ENCODE results near the gene FAAH.

Gene FAAH

GRCh38 chr1:46379996-46380395 lies 14.1 kb upstream of the FAAH start:
- no peak overlapping the region for H3K4me3 ChIP-seq (replicated peaks; ENCODE audit: low read depth, low read length)
- no peak for TF ChIP-seq CTCF (IDR thresholded peaks at IDR 0.05; ENCODE audit: low read depth, low read length, missing control alignments)
- DNase-seq (ENCODE audit: extremely low read depth, low read depth): no peak

GRCh38 chr1:46380508-46380907 lies 13.6 kb upstream of the FAAH start:
- H3K4me3 ChIP-seq (replicated peaks; ENCODE audit: low read depth, low read length): no peak overlapping the region
- no peak for DNase-seq (ENCODE audit: extremely low read depth, low read depth)
- TF ChIP-seq CTCF (IDR thresholded peaks at IDR 0.05; ENCODE audit: low read depth, low read length, missing control alignments): no peak

- no peak for DNase-seq (ENCODE audit: extremely low read depth, low read depth)
- TF ChIP-seq CTCF (IDR thresholded peaks at IDR 0.05; ENCODE audit: low read depth, low read length, missing control alignments): no peak
- H3K4me3 ChIP-seq (replicated peaks; ENCODE audit: low read depth, low read length): no peak overlapping the region
These were observed 607 bp upstream of the FAAH start for GRCh38 chr1:46393510-46393909.

- no peak for DNase-seq (ENCODE audit: extremely low read depth, low read depth)
- peak overlapping the region; percentile 42 for H3K4me3 ChIP-seq (replicated peaks; ENCODE audit: low read depth, low read length)
- TF ChIP-seq CTCF (IDR thresholded peaks at IDR 0.05; ENCODE audit: low read depth, low read length, missing control alignments): no peak
These were observed 852 bp downstream of the FAAH start for GRCh38 chr1:46394872-46395465.

- no peak for TF ChIP-seq CTCF (IDR thresholded peaks at IDR 0.05; ENCODE audit: low read depth, low read length, missing control alignments)
- H3K4me3 ChIP-seq (replicated peaks; ENCODE audit: low read depth, low read length): no peak overlapping the region
- no peak for DNase-seq (ENCODE audit: extremely low read depth, low read depth)
These were observed 2.6 kb downstream of the FAAH start for GRCh38 chr1:46396441-46397398.

- DNase-seq (ENCODE audit: extremely low read depth, low read depth): no peak
- H3K4me3 ChIP-seq (replicated peaks; ENCODE audit: low read depth, low read length): no peak overlapping the region
- TF ChIP-seq CTCF (IDR thresholded peaks at IDR 0.05; ENCODE audit: low read depth, low read length, missing control alignments): no peak
These were observed 5.2 kb downstream of the FAAH start for GRCh38 chr1:46399307-46399706.

All from HFF-Myc (cell line).